ENCODE results near the gene FZD7. TPM values are rescaled to one million over a fixed set of nuclear protein-coding genes. Genes with fewer than 3 reads are reported as not detected.

Gene FZD7
- total RNA-seq, 1 experiment from 2014 or later, result 14.6 TPM

- ATAC-seq, result no peak
- Histone ChIP-seq H3K9me3 (ENCODE audit: control insufficient read depth in 1 of 2, insufficient read depth in 1 of 2, low read depth in 1 of 2, low read length in 2 of 2) (no peaks in the 10 kb centered on the region), H3K4me3 (replicated peaks in 1 of 2; ENCODE audit: low read depth in 1 of 2, low read length in 2 of 2) (no peak overlapping the region), H3K9ac (ENCODE audit: low read length) (no peak overlapping the region), H3K36me3 (ENCODE audit: control insufficient read depth in 1 of 2, insufficient read depth in 2 of 2, low read length in 2 of 2) (no peaks in the 10 kb centered on the region), H3K4me2 (ENCODE audit: low read length) (no peak overlapping the region), H2AFZ (ENCODE audit: low read depth, low read length, poor library complexity, severe bottlenecking) (no peak overlapping the region), H3K27me3 (ENCODE audit: insufficient read depth, low read length) (no peaks in the 10 kb centered on the region), H3K9me2 (ENCODE audit: insufficient read depth) (no peaks in the 10 kb centered on the region), H4K20me1 (ENCODE audit: insufficient read depth) (no peaks in the 10 kb centered on the region), H3K79me2 (ENCODE audit: insufficient read depth, low read length) (no peaks in the 10 kb centered on the region), H3K4me1 (ENCODE audit: control insufficient read depth in 1 of 2, insufficient read depth in 2 of 2, low read length in 2 of 2) (no peaks in the 10 kb centered on the region), H3K27ac (ENCODE audit: low read depth, low read length) (no peak overlapping the region)
- RAD21 ChIA-PET (ENCODE audit: low non-redundant PET in 1 of 2, low total read pairs in 2 of 2, uncharacterized antibody in 2 of 2, unreplicated experiment in 2 of 2), result no interaction called here
- no peak for DNase-seq (ENCODE audit: low read depth, low spot score)
- intact Hi-C loops (cut with micrococcal nuclease), result no loop called here
- POLR2A ChIA-PET, result no interaction called here
- CTCF ChIA-PET, result no interaction called here
- no TSS peak for BruUV-seq (replicated peaks)
- TF ChIP-seq SRF (IDR thresholded peaks at IDR 0.05; ENCODE audit: low read depth), result no peak
- TF ChIP-seq RAD21 (IDR thresholded peaks at IDR 0.05; ENCODE audit: low read depth), result no peak
- no peak for TF ChIP-seq CBX3 (IDR thresholded peaks at IDR 0.05; ENCODE audit: low read depth)
- TF ChIP-seq ELF1 (IDR thresholded peaks at IDR 0.05; ENCODE audit: borderline replicate concordance, low read depth), result no peak
- TF ChIP-seq EZH2 (IDR thresholded peaks at IDR 0.05), result no peak
- TF ChIP-seq POLR2AphosphoS5 (IDR thresholded peaks at IDR 0.05; ENCODE audit: low read depth, low read length), result no peak
- no peak for TF ChIP-seq REST (IDR thresholded peaks at IDR 0.05; ENCODE audit: low read depth)
- TF ChIP-seq POLR2A (IDR thresholded peaks at IDR 0.05; ENCODE audit: borderline replicate concordance, extremely low read depth, insufficient read depth, insufficient read length), result no peak
- no peak for TF ChIP-seq ZFX (IDR thresholded peaks at IDR 0.05)
- TF ChIP-seq ZBTB33 (IDR thresholded peaks at IDR 0.05; ENCODE audit: extremely low read depth, insufficient replicate concordance, low read length), result no peak
- TF ChIP-seq EZH2phosphoT487 (IDR thresholded peaks at IDR 0.05; ENCODE audit: borderline replicate concordance), result no peak
These were observed 36.9 kb upstream of the FZD7 start for GRCh38 chr2:201996679-201997314.

Data from HCT116 (cell line).